ENCODE results near the gene ITGB4.

Gene ITGB4

DNA sequence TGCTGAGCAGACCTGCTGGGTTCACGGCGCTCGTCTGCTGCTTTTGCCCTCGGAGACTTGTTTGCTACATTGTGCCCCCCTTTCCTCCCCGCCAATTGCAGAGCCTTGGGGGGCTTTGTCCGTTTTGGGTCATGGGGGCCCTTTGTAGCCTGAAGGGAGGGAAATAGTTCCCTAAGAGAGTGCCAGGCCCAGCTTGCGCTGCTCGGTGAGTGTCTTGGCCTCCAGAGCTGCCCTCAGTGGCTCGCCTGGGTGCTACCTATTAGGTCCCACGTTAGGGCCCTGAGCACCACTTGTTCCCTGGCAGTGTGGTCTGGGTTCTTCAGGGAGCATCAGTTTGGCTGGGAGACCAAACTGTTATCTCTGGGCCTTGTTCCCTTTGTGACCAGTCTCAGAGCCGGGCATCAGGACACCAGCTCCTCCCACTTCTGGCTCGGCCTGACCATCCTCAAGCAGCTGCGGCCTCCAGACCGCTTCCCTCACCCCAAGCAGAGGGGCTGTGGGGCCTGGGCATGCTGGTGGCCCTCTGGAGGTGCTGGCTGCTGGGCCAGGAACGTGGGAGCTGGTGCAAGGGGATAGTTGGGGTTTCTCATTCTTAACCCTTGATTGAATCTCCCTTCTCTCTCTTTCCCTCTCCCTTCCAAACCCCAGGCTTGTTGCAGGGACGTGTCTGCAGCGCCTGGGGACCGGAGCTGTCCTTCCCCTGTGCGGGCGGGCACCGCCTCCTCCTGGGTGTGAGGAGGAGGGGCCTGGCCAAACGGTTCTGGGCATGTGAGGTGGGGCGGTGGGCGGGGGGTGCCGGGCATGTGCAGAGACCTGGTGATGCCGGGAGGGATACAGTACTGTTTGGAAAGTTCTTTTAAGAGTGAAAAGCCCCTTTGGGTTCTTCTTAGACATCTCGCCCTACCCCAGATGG lies 16.0 kb upstream of the ITGB4 start:
- no peak for DNase-seq (ENCODE audit: low read depth)
- H3K4me3 ChIP-seq (ENCODE audit: control insufficient read depth, low read depth, low read length) = no peak overlapping the region
- TF ChIP-seq, protein P1, sequence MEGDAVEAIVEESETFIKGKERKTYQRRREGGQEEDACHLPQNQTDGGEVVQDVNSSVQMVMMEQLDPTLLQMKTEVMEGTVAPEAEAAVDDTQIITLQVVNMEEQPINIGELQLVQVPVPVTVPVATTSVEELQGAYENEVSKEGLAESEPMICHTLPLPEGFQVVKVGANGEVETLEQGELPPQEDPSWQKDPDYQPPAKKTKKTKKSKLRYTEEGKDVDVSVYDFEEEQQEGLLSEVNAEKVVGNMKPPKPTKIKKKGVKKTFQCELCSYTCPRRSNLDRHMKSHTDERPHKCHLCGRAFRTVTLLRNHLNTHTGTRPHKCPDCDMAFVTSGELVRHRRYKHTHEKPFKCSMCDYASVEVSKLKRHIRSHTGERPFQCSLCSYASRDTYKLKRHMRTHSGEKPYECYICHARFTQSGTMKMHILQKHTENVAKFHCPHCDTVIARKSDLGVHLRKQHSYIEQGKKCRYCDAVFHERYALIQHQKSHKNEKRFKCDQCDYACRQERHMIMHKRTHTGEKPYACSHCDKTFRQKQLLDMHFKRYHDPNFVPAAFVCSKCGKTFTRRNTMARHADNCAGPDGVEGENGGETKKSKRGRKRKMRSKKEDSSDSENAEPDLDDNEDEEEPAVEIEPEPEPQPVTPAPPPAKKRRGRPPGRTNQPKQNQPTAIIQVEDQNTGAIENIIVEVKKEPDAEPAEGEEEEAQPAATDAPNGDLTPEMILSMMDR (conservative IDR thresholded peaks at IDR 0.05; ENCODE audit: control insufficient read depth, insufficient read depth, low read depth, low read length) = no peak

- no peak for DNase-seq (ENCODE audit: low read depth)
- no peak overlapping the region for H3K4me3 ChIP-seq (ENCODE audit: control insufficient read depth, low read depth, low read length)
- TF ChIP-seq, protein P1 (conservative IDR thresholded peaks at IDR 0.05; ENCODE audit: control insufficient read depth, insufficient read depth, low read depth, low read length) = no peak
Observed at GRCh38 chr17:75706042-75706728, 15.1 kb upstream of the ITGB4 start.

- TF ChIP-seq, protein P1 (conservative IDR thresholded peaks at IDR 0.05; ENCODE audit: control insufficient read depth, insufficient read depth, low read depth, low read length) = no peak
- DNase-seq (ENCODE audit: low read depth) = no peak
- H3K4me3 ChIP-seq (ENCODE audit: control insufficient read depth, low read depth, low read length) = no peak overlapping the region
Observed at GRCh38 chr17:75707079-75707571, 14.1 kb upstream of the ITGB4 start.

DNA sequence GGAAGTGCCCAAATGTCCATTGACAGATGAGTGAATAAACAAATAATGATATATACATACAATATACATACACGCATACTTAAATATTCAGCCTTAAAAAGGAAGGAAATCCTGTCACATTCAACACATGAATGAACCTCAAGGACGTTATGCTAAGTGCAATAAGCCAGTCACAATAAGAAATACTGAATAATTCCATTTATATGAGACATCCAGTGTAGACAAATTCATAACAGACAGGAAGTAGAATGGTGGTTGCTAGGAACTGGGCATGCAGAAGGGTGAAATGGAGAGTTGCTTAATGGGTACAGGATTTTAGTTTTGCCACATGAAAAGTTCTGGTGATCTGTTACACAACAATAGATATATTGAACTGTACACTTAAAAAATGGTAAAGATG lies 8.8 kb upstream of the ITGB4 start:
- no peak for DNase-seq (ENCODE audit: low read depth)
- TF ChIP-seq, protein P1 (conservative IDR thresholded peaks at IDR 0.05; ENCODE audit: control insufficient read depth, insufficient read depth, low read depth, low read length) = no peak
- no peak overlapping the region for H3K4me3 ChIP-seq (ENCODE audit: control insufficient read depth, low read depth, low read length)

GRCh38 chr17:75719732-75720131 lies 1.5 kb upstream of the ITGB4 start:
- H3K4me3 ChIP-seq (ENCODE audit: control insufficient read depth, low read depth, low read length) = no peak overlapping the region
- no peak for DNase-seq (ENCODE audit: low read depth)
- TF ChIP-seq, protein P1 (conservative IDR thresholded peaks at IDR 0.05; ENCODE audit: control insufficient read depth, insufficient read depth, low read depth, low read length) = no peak

- no peak for DNase-seq (ENCODE audit: low read depth)
- TF ChIP-seq, protein P1 (conservative IDR thresholded peaks at IDR 0.05; ENCODE audit: control insufficient read depth, insufficient read depth, low read depth, low read length) = no peak
- H3K4me3 ChIP-seq (ENCODE audit: control insufficient read depth, low read depth, low read length) = no peak overlapping the region
Observed at GRCh38 chr17:75721463-75722011, 278 bp downstream of the ITGB4 start.

Data from fibroblast of mammary gland (primary cell).